ENCODE data around the gene PNPLA8.

PNPLA8 gene

GRCh38 chr7:108529341-108529740, 3.4 kb upstream of the PNPLA8 start:
- no peak for DNase-seq

GRCh38 chr7:108528183-108528712, 2.3 kb upstream of the PNPLA8 start:
- DNase-seq: no peak

- no peak for DNase-seq
Measured at GRCh38 chr7:108526768-108527017, 758 bp upstream of the PNPLA8 start.

- DNase-seq: no peak
Measured at GRCh38 chr7:108525327-108525984, 479 bp downstream of the PNPLA8 start.

- DNase-seq: no peak
Measured at GRCh38 chr7:108522780-108523179, 3.2 kb downstream of the PNPLA8 start.

GRCh38 chr7:108517951-108518350, 8.0 kb downstream of the PNPLA8 start:
- no peak for DNase-seq

GRCh38 chr7:108515630-108516029, 10.3 kb downstream of the PNPLA8 start:
- no peak for DNase-seq

GRCh38 chr7:108515013-108515412, 10.9 kb downstream of the PNPLA8 start:
- no peak for DNase-seq

GRCh38 chr7:108511939-108512338, 14.0 kb downstream of the PNPLA8 start:
- no peak for DNase-seq

- DNase-seq: peak; percentile 9
Measured at GRCh38 chr7:108504576-108504975, 21.4 kb downstream of the PNPLA8 start.

- DNase-seq: no peak
Measured at GRCh38 chr7:108503112-108504026, 22.6 kb downstream of the PNPLA8 start.

GRCh38 chr7:108499566-108499965, 26.4 kb downstream of the PNPLA8 start:
- DNase-seq: no peak

- DNase-seq: no peak
Measured at GRCh38 chr7:108498481-108498880, 27.5 kb downstream of the PNPLA8 start.

GRCh38 chr7:108497082-108497725, 28.7 kb downstream of the PNPLA8 start:
- DNase-seq: peak; percentile 15

- no peak for DNase-seq
Measured at GRCh38 chr7:108492742-108493141, 33.2 kb downstream of the PNPLA8 start.

GRCh38 chr7:108488768-108489538, 37.0 kb downstream of the PNPLA8 start:
- no peak for DNase-seq

- DNase-seq: no peak
Measured at GRCh38 chr7:108487646-108488045, 38.3 kb downstream of the PNPLA8 start.

GRCh38 chr7:108486291-108486966, 39.5 kb downstream of the PNPLA8 start:
- DNase-seq: no peak

- no peak for DNase-seq
Measured at GRCh38 chr7:108484137-108484536, 41.8 kb downstream of the PNPLA8 start.

- no peak for DNase-seq
Measured at GRCh38 chr7:108480311-108480710, 45.6 kb downstream of the PNPLA8 start.

- no peak for DNase-seq
Measured at GRCh38 chr7:108479751-108480150, 46.2 kb downstream of the PNPLA8 start.

- no peak for DNase-seq
Measured at GRCh38 chr7:108479118-108479517, 46.8 kb downstream of the PNPLA8 start.
